NCI-H2196 treated with DMSO at 0.1 percent for 48 hours (cell line): ENCODE data around the gene NUDT3.
A peak's percentile ranks its signal among the peaks of the same experiment; 100 is the strongest.
"Not testable (repeated sequence)": the region's sequence is repeated elsewhere in the genome, so short reads cannot be mapped to it uniquely, and the experiment has no call there.

ENCODE experiments used
- DNase-seq: peaks from one replicate; lab custom pipeline; 2025; ENCODE audit not compliant: unreplicated experiment; lab: John Stamatoyannopoulos, UW

The NUDT3 gene

GRCh38 chr6:34392497-34393190 lies at the start of gene NUDT3:
Gene NUDT3 (minus strand): TSS chr6:34392669. CDS start chr6:34392362, 307 bp downstream.
- peak; percentile 92 for DNase-seq

- DNase-seq, result no peak
Measured at GRCh38 chr6:34441526-34441925, 49.1 kb upstream of the NUDT3 start.

GRCh38 chr6:34439442-34439841 lies 47.0 kb upstream of the NUDT3 start:
- DNase-seq, result no peak

GRCh38 chr6:34438705-34439104 lies 46.2 kb upstream of the NUDT3 start:
- no peak for DNase-seq

- no peak for DNase-seq
Measured at GRCh38 chr6:34437644-34437970, 45.1 kb upstream of the NUDT3 start.

GRCh38 chr6:34436803-34437643 lies 44.6 kb upstream of the NUDT3 start:
- DNase-seq, result no peak

- DNase-seq, result no peak
Measured at GRCh38 chr6:34435916-34436315, 43.4 kb upstream of the NUDT3 start.

GRCh38 chr6:34425498-34426410 lies 33.3 kb upstream of the NUDT3 start, which contains the start of gene RPS10:
Gene RPS10 (minus strand): TSS chr6:34426069. CDS start chr6:34425221, 848 bp downstream.
- peak; percentile 78 for DNase-seq

- DNase-seq, result no peak
Measured at GRCh38 chr6:34425132-34425497, 32.6 kb upstream of the NUDT3 start.

GRCh38 chr6:34424200-34425131 lies 32.0 kb upstream of the NUDT3 start:
- no peak for DNase-seq

- DNase-seq, result no peak
Measured at GRCh38 chr6:34423254-34423653, 30.8 kb upstream of the NUDT3 start.

GRCh38 chr6:34418367-34418766 lies 25.9 kb upstream of the NUDT3 start:
- no peak for DNase-seq

GRCh38 chr6:34416877-34417371 lies 24.5 kb upstream of the NUDT3 start:
- DNase-seq, result no peak

- DNase-seq, result peak; percentile 58
Measured at GRCh38 chr6:34414999-34415858, 22.8 kb upstream of the NUDT3 start.

- DNase-seq, result no peak
Measured at GRCh38 chr6:34412643-34413214, 20.3 kb upstream of the NUDT3 start.

- DNase-seq, result no peak
Measured at GRCh38 chr6:34412016-34412415, 19.5 kb upstream of the NUDT3 start.

GRCh38 chr6:34407915-34408314 lies 15.4 kb upstream of the NUDT3 start:
- not testable (repeated sequence) for DNase-seq

- no peak for DNase-seq
Measured at GRCh38 chr6:34396518-34396917, 4.0 kb upstream of the NUDT3 start.

- no peak for DNase-seq
Measured at GRCh38 chr6:34393966-34394305, 1.5 kb upstream of the NUDT3 start.
